ENCODE results near the gene BICD2. TPM values are rescaled to one million over a fixed set of nuclear protein-coding genes. Genes with fewer than 3 reads are reported as not detected.

Gene BICD2
- total RNA-seq, 2 experiments from 2014 or later, result 27.0 to 28.2 TPM

GRCh38 chr9:92767066-92768054 is 2.7 kb upstream of the BICD2 start:
- peaks cover 48% of the 10 kb centered on the region for H3K4me1 Mint-ChIP-seq
- DNase-seq, result no peak
- no peaks in the 10 kb centered on the region for H3K36me3 Mint-ChIP-seq (ENCODE audit: low read depth)
- ChIA-PET CTCF (interaction anchor here (0.6 to 1.2 kb wide), 4 partner anchors 8 to 103 kb away, joined by 3 to 4 read pairs (median 3); no protein-coding TSS in a partner anchor), POLR2A (no interaction called here)
- H3K4me3 Mint-ChIP-seq, result no peak overlapping the region
- no peaks in the 10 kb centered on the region for H3K27me3 Mint-ChIP-seq
- H3K27ac Mint-ChIP-seq, result peak overlapping the region; percentile 46
- no peaks in the 10 kb centered on the region for H3K9me3 Mint-ChIP-seq

- no peaks in the 10 kb centered on the region for H3K36me3 Mint-ChIP-seq (ENCODE audit: low read depth)
- H3K27ac Mint-ChIP-seq, result peak overlapping the region; percentile 93
- DNase-seq, result peak; percentile 99
- POLR2A ChIA-PET, result interaction anchor here (1.1 to 2.6 kb wide), 6 partner anchors 19 to 1961 kb away, joined by 3 to 18 read pairs (median 4); partner anchors contain the start of genes AOPEP, IPPK and SPTLC1
- peaks cover 51% of the 10 kb centered on the region for H3K4me1 Mint-ChIP-seq
- H3K9me3 Mint-ChIP-seq, result no peaks in the 10 kb centered on the region
- CTCF ChIA-PET, result interaction anchor here (0.6 to 1.9 kb wide), 12 partner anchors 9 to 699 kb away, joined by 3 to 16 read pairs (median 3); partner anchors contain the start of gene IPPK
- no peaks in the 10 kb centered on the region for H3K27me3 Mint-ChIP-seq
- peak overlapping the region; percentile 81 for H3K4me3 Mint-ChIP-seq
These were observed 629 bp upstream of the BICD2 start for GRCh38 chr9:92764988-92765936.

- peak overlapping the region; percentile 76 for H3K27ac Mint-ChIP-seq
- no peaks in the 10 kb centered on the region for H3K27me3 Mint-ChIP-seq
- peaks cover 40% of the 10 kb centered on the region for H3K4me1 Mint-ChIP-seq
- peak overlapping the region; percentile 93 for H3K4me3 Mint-ChIP-seq
- ChIA-PET POLR2A (interaction anchor here (1.1 to 2.6 kb wide), 4 partner anchors 46 to 1962 kb away, joined by 3 to 18 read pairs (median 4); partner anchors contain the start of genes AOPEP, IPPK and SPTLC1), CTCF (interaction anchor here (0.8 to 1.9 kb wide), 4 partner anchors 28 to 700 kb away, joined by 3 to 16 read pairs (median 4); partner anchors contain the start of gene IPPK)
- peak; percentile 45 for DNase-seq
- H3K9me3 Mint-ChIP-seq, result no peaks in the 10 kb centered on the region
- no peaks in the 10 kb centered on the region for H3K36me3 Mint-ChIP-seq (ENCODE audit: low read depth)
These were observed 782 bp downstream of the BICD2 start for GRCh38 chr9:92763721-92764380.

- Mint-ChIP-seq H3K27ac (peak overlapping the region; percentile 56), H3K4me3 (peak overlapping the region; percentile 93), H3K27me3 (no peaks in the 10 kb centered on the region), H3K4me1 (peaks cover 40% of the 10 kb centered on the region), H3K36me3 (ENCODE audit: low read depth) (no peaks in the 10 kb centered on the region), H3K9me3 (no peaks in the 10 kb centered on the region)
- no peak for DNase-seq
- POLR2A ChIA-PET, result interaction anchor here (1.4 to 2.6 kb wide), 2 partner anchors 45 to 92 kb away, joined by 4 to 18 read pairs; partner anchors contain the start of gene IPPK
- CTCF ChIA-PET, result no interaction called here
These were observed 1.6 kb downstream of the BICD2 start for GRCh38 chr9:92762781-92763708.

GRCh38 chr9:92762196-92762595 is 2.4 kb downstream of the BICD2 start:
- ChIA-PET POLR2A (interaction anchor here (1.3 kb wide), 1 partner anchor 50 kb away, joined by 3 read pairs; no protein-coding TSS in a partner anchor), CTCF (no interaction called here)
- Mint-ChIP-seq H3K36me3 (ENCODE audit: low read depth) (no peaks in the 10 kb centered on the region), H3K4me3 (peak overlapping the region; percentile 93), H3K4me1 (peaks cover 40% of the 10 kb centered on the region), H3K9me3 (no peaks in the 10 kb centered on the region), H3K27me3 (no peaks in the 10 kb centered on the region), H3K27ac (no peak overlapping the region)
- no peak for DNase-seq

- no peak overlapping the region for H3K27ac Mint-ChIP-seq
- H3K9me3 Mint-ChIP-seq, result no peaks in the 10 kb centered on the region
- no peaks in the 10 kb centered on the region for H3K27me3 Mint-ChIP-seq
- ChIA-PET POLR2A (interaction anchor here (1.3 kb wide), 1 partner anchor 50 kb away, joined by 3 read pairs; no protein-coding TSS in a partner anchor), CTCF (no interaction called here)
- peaks cover 36% of the 10 kb centered on the region for H3K4me1 Mint-ChIP-seq
- DNase-seq, result no peak
- no peaks in the 10 kb centered on the region for H3K36me3 Mint-ChIP-seq (ENCODE audit: low read depth)
- no peak overlapping the region for H3K4me3 Mint-ChIP-seq
These were observed 2.9 kb downstream of the BICD2 start for GRCh38 chr9:92761686-92762085.

- DNase-seq, result no peak
- Mint-ChIP-seq H3K9me3 (peaks cover 2% of the 10 kb centered on the region), H3K27ac (no peak overlapping the region), H3K4me3 (no peak overlapping the region), H3K4me1 (peaks cover 27% of the 10 kb centered on the region), H3K27me3 (no peaks in the 10 kb centered on the region), H3K36me3 (ENCODE audit: low read depth) (peaks cover 5% of the 10 kb centered on the region)
- ChIA-PET POLR2A (no interaction called here), CTCF (no interaction called here)
These were observed 4.1 kb downstream of the BICD2 start for GRCh38 chr9:92760494-92760893.

- peaks cover 3% of the 10 kb centered on the region for H3K9me3 Mint-ChIP-seq
- no peak for DNase-seq
- ChIA-PET POLR2A (no interaction called here), CTCF (interaction anchor here (1.0 kb wide), 1 partner anchor 8 kb away, joined by 3 read pairs; no protein-coding TSS in a partner anchor)
- no peak overlapping the region for H3K4me3 Mint-ChIP-seq
- no peaks in the 10 kb centered on the region for H3K27me3 Mint-ChIP-seq
- H3K27ac Mint-ChIP-seq, result no peak overlapping the region
- peaks cover 27% of the 10 kb centered on the region for H3K4me1 Mint-ChIP-seq
- H3K36me3 Mint-ChIP-seq (ENCODE audit: low read depth), result peaks cover 7% of the 10 kb centered on the region
These were observed 4.6 kb downstream of the BICD2 start for GRCh38 chr9:92760070-92760469.

- peaks cover 7% of the 10 kb centered on the region for H3K36me3 Mint-ChIP-seq (ENCODE audit: low read depth)
- no peaks in the 10 kb centered on the region for H3K27me3 Mint-ChIP-seq
- CTCF ChIA-PET, result interaction anchor here (1.0 kb wide), 1 partner anchor 9 kb away, joined by 3 read pairs; no protein-coding TSS in a partner anchor
- POLR2A ChIA-PET, result no interaction called here
- H3K4me3 Mint-ChIP-seq, result no peak overlapping the region
- DNase-seq, result no peak
- peaks cover 27% of the 10 kb centered on the region for H3K4me1 Mint-ChIP-seq
- H3K9me3 Mint-ChIP-seq, result peaks cover 3% of the 10 kb centered on the region
- no peak overlapping the region for H3K27ac Mint-ChIP-seq
These were observed 5.2 kb downstream of the BICD2 start for GRCh38 chr9:92759446-92759845.

GRCh38 chr9:92756792-92757191 is 7.8 kb downstream of the BICD2 start:
- ChIA-PET POLR2A (no interaction called here), CTCF (no interaction called here)
- no peak overlapping the region for H3K27ac Mint-ChIP-seq
- no peaks in the 10 kb centered on the region for H3K27me3 Mint-ChIP-seq
- peaks cover 3% of the 10 kb centered on the region for H3K9me3 Mint-ChIP-seq
- peaks cover 19% of the 10 kb centered on the region for H3K36me3 Mint-ChIP-seq (ENCODE audit: low read depth)
- no peak overlapping the region for H3K4me3 Mint-ChIP-seq
- no peak for DNase-seq
- peaks cover 27% of the 10 kb centered on the region for H3K4me1 Mint-ChIP-seq

GRCh38 chr9:92754091-92754745 is 10.4 kb downstream of the BICD2 start:
- Mint-ChIP-seq H3K4me3 (no peak overlapping the region), H3K36me3 (ENCODE audit: low read depth) (peaks cover 19% of the 10 kb centered on the region), H3K4me1 (peaks cover 24% of the 10 kb centered on the region), H3K27ac (no peak overlapping the region), H3K27me3 (no peaks in the 10 kb centered on the region), H3K9me3 (peaks cover 3% of the 10 kb centered on the region)
- ChIA-PET CTCF (no interaction called here), POLR2A (no interaction called here)
- no peak for DNase-seq

All from activated CD4-positive, alpha-beta memory T cell treated with anti-CD3 and anti-CD28 coated beads, Interleukin-2, amount 10 ng/mL, durations not matched to agents 7 days and 5 days (primary cell).